Measurements from ENCODE around the gene FBXW9.
"Not testable (repeated sequence)": the region's sequence is repeated elsewhere in the genome, so short reads cannot be mapped to it uniquely, and the experiment has no call there.

The FBXW9 gene

DNA sequence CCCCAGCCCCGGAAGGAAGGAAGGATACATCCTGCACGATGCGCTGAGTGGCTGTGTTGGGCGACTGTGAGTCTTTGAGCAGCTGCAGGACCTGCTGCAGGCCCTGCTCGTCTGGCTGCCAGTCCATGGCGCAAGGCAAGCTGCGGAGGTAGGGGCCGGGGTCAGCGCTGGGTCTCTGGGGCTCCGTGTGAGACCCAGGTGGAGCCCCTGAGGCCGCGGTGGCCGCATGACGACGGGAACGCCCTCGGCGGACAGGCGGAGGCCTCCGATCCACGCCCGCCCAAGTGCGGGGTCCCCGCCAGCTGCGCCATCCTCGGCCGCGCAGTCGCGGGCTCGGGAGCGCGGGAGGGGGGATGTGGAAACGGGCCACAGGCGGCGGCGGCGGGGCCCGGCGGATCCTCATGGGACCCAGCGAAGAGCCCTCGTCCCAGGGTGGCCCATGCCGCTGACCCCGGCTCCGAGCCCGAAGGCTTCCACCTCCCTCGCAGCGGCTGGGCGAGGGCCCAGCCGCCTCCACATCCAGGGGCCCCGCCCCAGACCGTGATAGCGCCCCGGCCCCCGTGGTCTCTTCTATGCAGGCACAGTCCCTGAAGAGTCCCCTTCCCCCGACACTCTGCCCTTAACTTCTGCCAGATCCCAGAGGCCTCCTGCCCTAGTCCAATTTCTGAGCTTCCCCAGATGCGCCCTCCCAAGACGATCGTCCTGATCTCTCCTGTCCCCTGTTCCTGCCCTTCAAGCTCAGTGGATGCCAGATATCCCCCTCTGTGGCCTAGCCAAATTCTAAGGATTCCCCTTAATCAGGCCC, 24.6 kb upstream of the FBXW9 start:
- Histone ChIP-seq H3K4me3 (ENCODE audit: low read depth in 1 of 2, low read length in 1 of 2) (peak overlapping the region; percentile 62 to 81), H3K9me3 (no peaks in the 10 kb centered on the region), H3K36me3 (peaks cover 24% of the 10 kb centered on the region), H3K4me1 (ENCODE audit: control insufficient read depth in 1 of 2, insufficient read depth in 1 of 2, low read depth in 1 of 2, low read length in 1 of 2) (peaks cover 33 to 35% of the 10 kb centered on the region in 2 experiments), H3K27ac (peak overlapping the region; percentile 84), H3K27me3 (peaks cover 11% of the 10 kb centered on the region)
- TF ChIP-seq, protein P1, sequence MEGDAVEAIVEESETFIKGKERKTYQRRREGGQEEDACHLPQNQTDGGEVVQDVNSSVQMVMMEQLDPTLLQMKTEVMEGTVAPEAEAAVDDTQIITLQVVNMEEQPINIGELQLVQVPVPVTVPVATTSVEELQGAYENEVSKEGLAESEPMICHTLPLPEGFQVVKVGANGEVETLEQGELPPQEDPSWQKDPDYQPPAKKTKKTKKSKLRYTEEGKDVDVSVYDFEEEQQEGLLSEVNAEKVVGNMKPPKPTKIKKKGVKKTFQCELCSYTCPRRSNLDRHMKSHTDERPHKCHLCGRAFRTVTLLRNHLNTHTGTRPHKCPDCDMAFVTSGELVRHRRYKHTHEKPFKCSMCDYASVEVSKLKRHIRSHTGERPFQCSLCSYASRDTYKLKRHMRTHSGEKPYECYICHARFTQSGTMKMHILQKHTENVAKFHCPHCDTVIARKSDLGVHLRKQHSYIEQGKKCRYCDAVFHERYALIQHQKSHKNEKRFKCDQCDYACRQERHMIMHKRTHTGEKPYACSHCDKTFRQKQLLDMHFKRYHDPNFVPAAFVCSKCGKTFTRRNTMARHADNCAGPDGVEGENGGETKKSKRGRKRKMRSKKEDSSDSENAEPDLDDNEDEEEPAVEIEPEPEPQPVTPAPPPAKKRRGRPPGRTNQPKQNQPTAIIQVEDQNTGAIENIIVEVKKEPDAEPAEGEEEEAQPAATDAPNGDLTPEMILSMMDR (IDR thresholded peaks at IDR 0.05), result no peak

- peaks cover 33 to 35% of the 10 kb centered on the region in 2 experiments for H3K4me1 ChIP-seq (ENCODE audit: control insufficient read depth in 1 of 2, insufficient read depth in 1 of 2, low read depth in 1 of 2, low read length in 1 of 2)
- H3K4me3 ChIP-seq (ENCODE audit: low read depth in 1 of 2, low read length in 1 of 2), result no peak overlapping the region
- TF ChIP-seq, protein P1 (IDR thresholded peaks at IDR 0.05), result no peak
- peaks cover 11% of the 10 kb centered on the region for H3K27me3 ChIP-seq
- H3K9me3 ChIP-seq, result no peaks in the 10 kb centered on the region
- peaks cover 32% of the 10 kb centered on the region for H3K36me3 ChIP-seq
- no peak overlapping the region for H3K27ac ChIP-seq
These were observed 23.9 kb upstream of the FBXW9 start for GRCh38 chr19:12720296-12720695.

DNA sequence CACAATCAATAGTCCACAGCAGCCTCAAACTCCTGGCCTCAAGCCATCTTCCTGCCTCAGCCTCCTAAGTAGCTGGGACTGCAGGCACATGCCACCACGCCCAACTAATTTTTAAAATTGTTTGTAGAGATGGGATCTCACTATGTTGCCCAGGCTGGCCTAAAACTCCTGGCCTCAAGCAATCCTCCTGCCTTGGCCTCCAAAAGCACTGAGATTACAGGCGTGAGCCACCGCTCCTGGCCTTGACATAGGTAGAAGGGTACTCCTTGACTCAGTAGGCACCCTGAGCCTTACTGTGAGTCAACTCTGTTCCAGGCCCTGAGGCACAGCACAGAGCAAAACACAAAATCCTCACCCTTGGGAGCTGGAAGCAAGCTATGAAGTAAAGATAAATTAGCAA, 19.5 kb upstream of the FBXW9 start:
- no peaks in the 10 kb centered on the region for H3K9me3 ChIP-seq
- no peak overlapping the region for H3K27ac ChIP-seq
- TF ChIP-seq, protein P1 (IDR thresholded peaks at IDR 0.05), result no peak
- H3K27me3 ChIP-seq, result peaks cover 3% of the 10 kb centered on the region
- H3K4me1 ChIP-seq (ENCODE audit: control insufficient read depth in 1 of 2, insufficient read depth in 1 of 2, low read depth in 1 of 2, low read length in 1 of 2), result peaks cover 6 to 7% of the 10 kb centered on the region in 2 experiments
- H3K4me3 ChIP-seq (ENCODE audit: low read depth in 1 of 2, low read length in 1 of 2), result no peak overlapping the region
- H3K36me3 ChIP-seq, result peaks cover 71% of the 10 kb centered on the region

GRCh38 chr19:12715102-12715501, 18.7 kb upstream of the FBXW9 start:
- H3K27me3 ChIP-seq, result no peaks in the 10 kb centered on the region
- no peak overlapping the region for H3K27ac ChIP-seq
- H3K4me3 ChIP-seq (ENCODE audit: low read depth in 1 of 2, low read length in 1 of 2), result no peak overlapping the region
- TF ChIP-seq, protein P1 (IDR thresholded peaks at IDR 0.05), result no peak
- no peaks in the 10 kb centered on the region for H3K9me3 ChIP-seq
- H3K36me3 ChIP-seq, result peaks cover 79% of the 10 kb centered on the region
- no peaks in the 10 kb centered on the region for H3K4me1 ChIP-seq (ENCODE audit: control insufficient read depth in 1 of 2, insufficient read depth in 1 of 2, low read depth in 1 of 2, low read length in 1 of 2)

DNA sequence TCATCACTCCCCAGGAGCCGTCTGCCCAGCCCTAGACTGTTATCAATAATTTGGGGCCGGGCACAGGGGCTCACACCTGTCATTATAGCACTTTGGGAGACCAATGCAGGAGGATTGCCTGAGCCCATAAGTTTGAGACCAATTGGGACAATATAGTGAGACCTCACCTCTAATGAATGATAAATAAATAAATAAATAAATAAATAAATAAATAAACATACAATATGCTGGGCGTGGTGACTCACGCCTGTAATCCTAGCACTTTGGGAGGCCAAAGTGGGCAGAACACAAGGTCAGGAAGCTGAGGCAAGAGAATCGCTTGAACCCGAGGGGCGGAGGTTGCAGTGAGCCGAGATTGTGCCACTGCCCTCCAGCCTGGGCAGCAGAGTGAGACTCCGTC, 16.9 kb upstream of the FBXW9 start:
- H3K4me3 ChIP-seq (ENCODE audit: low read depth in 1 of 2, low read length in 1 of 2), result not testable (repeated sequence)
- peaks cover 87% of the 10 kb centered on the region for H3K36me3 ChIP-seq

GRCh38 chr19:12712077-12712476, 15.6 kb upstream of the FBXW9 start:
- H3K36me3 ChIP-seq, result peaks cover 88% of the 10 kb centered on the region
- H3K4me3 ChIP-seq (ENCODE audit: low read depth in 1 of 2, low read length in 1 of 2); H3K27ac ChIP-seq; H3K4me1 ChIP-seq (ENCODE audit: control insufficient read depth in 1 of 2, insufficient read depth in 1 of 2, low read depth in 1 of 2, low read length in 1 of 2); H3K9me3 ChIP-seq; H3K27me3 ChIP-seq: not testable (repeated sequence)

More for the DNA sequence above, 16.9 kb upstream of the FBXW9 start:
- H3K27me3 ChIP-seq; H3K4me1 ChIP-seq (ENCODE audit: control insufficient read depth in 1 of 2, insufficient read depth in 1 of 2, low read depth in 1 of 2, low read length in 1 of 2); H3K27ac ChIP-seq; H3K9me3 ChIP-seq: not testable (repeated sequence)

All from neutrophil (primary cell).